Left renal cortex interstitium (tissue), 4 donors: Measurements from ENCODE around the gene LGALS7. TPM values are rescaled to one million over a fixed set of nuclear protein-coding genes. Genes with fewer than 3 reads are reported as not detected.
"Not testable (repeated sequence)": the region's sequence is repeated elsewhere in the genome, so short reads cannot be mapped to it uniquely, and the experiment has no call there.

Experiments
- DNase-seq, 4 donors: peaks; one replicate each; pipeline ENCODE4 v3.0.0-alpha.2; 2013; ENCODE audit warnings: low read depth in 4 of 4, low spot score in 2 of 4, missing footprints in 1 of 4
- polyA plus RNA-seq, 4 donors: library from polyadenylated mRNA; unstranded; fragments of 120-200 nt; gene quantifications; one replicate each; pipeline ENCODE4 v1.2.1, GENCODE V29; 2013; ENCODE audit not compliant: insufficient read length in 4 of 4

Gene LGALS7
- polyA plus RNA-seq, 4 donors = 0.41 to 1.4 (median 0.71) TPM; not detected in 1

DNA sequence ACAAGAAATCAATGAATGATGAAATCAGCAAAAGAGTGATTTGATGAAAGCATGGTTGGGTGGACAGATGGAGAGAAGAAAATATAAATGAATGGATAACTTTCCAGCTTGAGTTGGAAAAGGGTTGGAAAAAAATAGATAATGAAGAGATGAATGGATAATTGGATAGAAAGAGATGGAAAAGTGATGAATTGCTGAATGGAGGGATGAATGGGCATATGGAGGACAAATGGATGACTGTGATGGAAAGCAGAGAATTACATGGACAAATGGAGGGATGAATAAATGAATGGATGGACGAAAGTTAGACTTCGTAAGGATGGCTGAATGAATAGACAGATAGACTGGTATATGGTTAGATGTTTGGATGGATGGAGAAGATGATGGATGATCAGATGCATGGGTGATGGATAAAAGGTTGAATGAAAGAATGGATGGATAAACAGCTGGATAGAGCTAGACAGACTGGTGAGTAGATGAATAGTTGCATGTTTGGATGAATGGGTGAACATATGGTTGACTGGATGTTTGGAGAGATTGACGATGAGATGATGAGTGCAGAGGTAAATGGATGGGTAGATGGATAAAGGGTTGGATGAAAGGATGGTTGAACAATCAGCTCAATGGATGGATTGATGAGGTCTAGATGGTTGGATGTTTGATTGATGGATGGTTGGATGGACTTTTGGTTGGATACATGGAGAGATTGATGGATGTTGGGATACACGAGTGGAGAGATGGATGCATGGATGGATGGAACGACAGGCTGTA lies 27.4 kb upstream of the LGALS7 start:
- no peak for DNase-seq

DNA sequence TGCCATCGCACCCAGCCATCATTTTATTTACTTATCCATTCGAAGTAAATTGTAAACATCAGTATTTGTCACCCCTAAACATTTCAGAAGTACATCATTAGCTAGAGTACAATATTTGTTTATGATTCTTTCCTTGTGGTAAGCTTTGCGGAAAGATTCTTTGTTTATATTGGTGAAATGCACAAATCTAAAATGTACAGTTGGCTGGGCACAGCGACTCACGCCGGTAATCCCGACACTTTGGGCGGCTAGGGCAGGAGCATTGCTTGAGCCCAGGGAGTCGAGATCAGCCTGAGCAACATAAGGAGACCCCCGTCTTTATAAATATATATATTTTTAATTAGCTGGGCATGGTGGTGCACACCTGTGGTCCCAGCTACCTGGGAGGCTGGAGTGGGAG lies 25.8 kb upstream of the LGALS7 start:
- no peak for DNase-seq

DNA sequence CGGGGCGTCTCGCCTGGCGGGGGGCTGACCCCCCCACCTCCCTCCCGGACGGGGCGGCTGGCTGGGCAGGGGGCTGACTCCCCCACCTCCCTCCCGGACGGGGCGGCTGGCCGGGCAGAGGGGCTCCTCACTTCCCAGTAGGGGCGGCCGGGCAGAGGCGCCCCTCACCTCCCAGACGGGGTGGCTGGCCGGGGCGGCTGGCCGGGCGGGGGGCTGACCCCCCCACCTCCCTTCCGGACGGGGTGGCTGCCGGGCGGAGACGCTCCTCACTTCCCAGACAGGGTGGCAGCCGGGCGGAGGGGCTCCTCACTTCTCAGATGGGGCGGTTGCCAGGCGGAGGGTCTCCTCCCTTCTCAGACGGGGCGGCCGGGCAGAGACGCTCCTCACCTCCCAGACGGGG lies 24.5 kb upstream of the LGALS7 start:
- DNase-seq = not testable (repeated sequence)

DNA sequence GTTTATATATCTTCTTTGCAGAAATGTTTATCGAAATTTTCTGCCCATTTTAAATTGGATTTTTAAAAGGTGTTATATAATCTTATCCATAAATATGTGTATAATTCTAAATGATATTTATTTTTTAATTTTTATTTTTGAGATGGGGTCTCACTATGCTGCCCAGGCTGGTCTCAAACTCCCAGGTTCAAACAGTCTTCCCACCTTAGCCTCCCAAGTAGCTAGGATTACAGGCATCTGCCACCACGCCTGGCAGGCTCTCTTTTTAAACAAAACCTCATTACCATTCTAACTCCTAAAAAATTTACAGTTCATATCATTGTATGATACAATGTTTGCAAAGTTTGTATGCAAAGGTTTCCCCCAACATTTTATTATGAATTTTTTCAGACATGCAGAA lies 22.8 kb upstream of the LGALS7 start:
- no peak for DNase-seq

DNA sequence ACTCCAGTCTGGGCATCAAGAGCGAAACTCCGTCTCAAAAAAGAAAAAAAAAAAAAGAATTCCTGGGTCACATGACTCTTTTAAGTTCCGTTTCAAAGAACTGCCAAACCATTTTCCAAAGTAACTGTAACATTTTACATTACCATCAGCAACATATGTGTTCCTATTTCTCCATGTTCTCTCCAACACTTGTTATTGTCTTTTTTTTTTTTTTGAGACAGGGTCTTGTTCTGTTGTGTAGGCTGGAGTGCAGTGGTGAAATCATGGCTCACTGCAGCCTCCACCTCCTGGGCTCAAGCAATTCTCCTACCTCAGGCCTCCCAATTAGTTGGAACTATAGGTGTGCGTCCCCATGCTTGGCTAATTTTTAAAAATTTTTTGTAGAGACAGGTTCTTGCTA lies 22.2 kb upstream of the LGALS7 start:
- DNase-seq = no peak

DNA sequence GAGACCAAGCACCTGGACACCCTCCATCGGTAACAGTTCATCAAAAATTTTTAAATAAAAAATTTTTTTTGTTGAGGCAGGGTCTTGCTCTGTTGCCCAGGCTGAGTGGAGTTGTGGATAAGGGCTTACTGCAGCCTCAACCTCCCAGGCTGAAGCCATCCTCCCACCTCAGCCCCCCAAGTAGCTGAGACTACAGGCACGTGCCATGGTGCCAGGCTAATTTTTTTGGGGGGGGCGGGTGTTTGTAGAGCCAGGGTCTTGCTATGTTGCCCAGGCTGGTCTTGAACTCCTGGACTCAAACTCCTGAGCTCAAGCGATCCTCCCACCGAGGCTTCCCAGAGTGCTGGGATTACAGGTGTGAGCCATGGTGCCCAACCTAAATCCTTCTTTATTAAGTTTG lies 20.4 kb upstream of the LGALS7 start:
- DNase-seq = no peak

DNA sequence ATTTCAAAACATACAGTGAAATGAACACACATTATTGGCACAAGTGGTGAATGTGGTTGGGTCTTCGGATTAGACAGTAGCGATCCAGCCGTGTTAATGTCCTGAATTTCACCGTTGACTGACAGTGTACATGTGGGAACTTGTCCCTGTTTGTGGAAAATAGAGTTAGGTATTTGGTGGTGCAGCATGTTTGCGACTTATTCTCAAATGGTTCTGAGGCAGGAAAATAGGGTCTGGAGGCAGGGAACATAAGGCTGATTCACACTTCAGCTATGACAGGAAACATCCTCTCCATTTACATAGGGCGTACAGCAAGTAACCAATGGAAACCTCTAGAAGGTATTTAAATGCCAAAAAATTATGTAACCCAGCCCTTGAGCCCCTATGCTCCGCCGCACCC lies 19.9 kb upstream of the LGALS7 start:
- DNase-seq = no peak

DNA sequence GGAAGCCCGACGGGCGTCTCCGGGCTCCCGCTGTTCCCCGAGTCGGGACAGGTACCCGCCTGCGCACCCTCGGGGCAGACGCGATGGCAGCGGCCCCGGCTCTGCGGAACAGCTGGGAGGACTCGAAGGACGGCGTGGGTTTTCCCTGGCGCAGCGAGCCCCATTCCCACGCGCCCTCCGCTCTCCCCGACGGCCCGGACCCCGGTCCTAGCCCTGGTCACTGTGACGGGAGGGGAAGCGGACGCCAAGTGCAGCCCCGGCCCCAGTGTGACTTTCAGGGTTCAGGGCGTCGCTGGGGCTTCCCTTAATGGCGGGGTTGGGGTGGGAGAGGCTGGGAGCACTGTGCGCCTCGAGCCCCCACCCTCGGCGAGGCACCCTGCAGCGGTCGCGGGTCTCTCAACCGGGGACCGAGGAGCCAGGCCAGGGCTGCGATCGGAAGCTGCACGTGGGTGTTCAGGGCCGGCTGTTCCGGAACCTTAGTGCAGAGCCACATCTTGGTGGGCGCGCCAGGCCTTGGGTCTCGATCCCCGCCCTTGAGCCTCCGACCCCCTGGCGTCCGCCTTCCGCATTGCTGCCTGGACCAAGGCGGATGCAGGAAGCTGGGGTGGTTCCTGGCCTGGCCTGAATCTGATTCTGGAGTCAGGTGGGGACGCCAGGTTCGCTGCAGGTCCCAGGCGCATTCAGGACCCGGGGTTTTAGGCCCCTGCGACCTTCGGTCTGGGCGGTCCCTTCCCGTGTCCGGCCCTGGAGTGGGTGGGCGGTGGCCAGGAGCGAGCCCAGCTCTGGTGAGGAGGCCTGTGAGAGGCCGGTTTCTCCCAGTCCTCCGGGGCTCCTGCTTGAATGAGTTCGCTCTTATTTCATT lies 19.2 kb upstream of the LGALS7 start:
- no peak for DNase-seq

DNA sequence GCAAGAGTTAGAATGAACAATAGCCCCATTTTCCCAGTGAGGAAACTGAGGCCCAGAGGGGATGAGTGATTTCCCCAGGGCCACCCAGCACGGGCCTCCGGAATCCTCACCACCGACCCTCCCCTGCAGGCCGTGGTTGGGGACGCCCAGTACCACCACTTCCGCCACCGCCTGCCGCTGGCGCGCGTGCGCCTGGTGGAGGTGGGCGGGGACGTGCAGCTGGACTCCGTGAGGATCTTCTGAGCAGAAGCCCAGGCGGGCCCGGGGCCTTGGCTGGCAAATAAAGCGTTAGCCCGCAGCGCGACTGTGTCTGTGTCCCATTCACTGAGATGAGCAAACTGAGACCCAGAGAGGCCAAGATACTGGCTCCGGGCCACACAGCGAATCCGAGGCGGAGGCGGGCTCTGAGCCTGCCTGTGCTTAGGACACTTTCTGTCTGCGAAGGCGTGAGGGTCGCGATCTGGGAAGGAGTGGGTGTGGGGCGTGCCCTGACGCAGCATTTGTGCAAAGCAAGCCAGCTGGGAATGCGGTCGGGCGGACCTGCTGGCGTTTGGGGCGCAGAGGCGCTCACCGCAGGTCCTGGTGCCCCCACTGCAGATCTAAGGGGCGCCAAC lies 18.2 kb upstream of the LGALS7 start:
- DNase-seq = not testable (repeated sequence)

DNA sequence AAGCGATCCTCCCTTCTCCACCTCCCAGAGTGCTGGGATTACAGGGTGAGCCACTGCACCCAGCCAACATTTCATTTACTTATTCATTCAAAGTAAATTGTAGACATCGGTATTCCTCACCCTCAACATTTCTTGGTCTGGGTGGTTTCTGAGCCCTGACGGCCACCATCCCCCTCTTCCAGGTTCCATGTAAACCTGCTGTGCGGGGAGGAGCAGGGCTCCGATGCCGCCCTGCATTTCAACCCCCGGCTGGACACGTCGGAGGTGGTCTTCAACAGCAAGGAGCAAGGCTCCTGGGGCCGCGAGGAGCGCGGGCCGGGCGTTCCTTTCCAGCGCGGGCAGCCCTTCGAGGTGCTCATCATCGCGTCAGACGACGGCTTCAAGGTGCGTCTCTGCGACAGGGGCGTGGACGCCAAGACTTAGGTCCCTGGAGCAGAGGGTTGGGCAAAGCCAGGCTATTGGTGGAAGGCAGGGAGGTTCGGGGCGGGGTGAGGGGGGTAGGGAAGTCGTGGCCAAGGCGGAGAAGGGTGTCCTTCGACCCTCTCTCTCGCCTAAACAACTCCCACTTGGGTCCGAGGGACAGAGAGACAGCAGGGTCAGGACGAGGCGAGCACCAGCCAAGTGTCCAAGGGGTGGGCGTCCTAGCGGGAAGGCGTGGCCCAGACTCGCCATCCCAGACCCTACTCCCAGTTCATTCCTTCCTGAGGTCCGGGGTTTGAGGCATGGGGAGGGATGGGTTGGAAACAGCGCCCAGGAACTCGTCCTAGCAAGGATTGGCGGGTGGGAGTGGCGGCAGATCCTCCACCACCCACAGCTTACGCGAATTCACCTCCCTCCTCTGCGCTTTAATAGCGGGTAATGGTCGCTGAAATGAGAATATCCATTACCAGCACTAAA lies 17.4 kb upstream of the LGALS7 start:
- DNase-seq = not testable (repeated sequence)

DNA sequence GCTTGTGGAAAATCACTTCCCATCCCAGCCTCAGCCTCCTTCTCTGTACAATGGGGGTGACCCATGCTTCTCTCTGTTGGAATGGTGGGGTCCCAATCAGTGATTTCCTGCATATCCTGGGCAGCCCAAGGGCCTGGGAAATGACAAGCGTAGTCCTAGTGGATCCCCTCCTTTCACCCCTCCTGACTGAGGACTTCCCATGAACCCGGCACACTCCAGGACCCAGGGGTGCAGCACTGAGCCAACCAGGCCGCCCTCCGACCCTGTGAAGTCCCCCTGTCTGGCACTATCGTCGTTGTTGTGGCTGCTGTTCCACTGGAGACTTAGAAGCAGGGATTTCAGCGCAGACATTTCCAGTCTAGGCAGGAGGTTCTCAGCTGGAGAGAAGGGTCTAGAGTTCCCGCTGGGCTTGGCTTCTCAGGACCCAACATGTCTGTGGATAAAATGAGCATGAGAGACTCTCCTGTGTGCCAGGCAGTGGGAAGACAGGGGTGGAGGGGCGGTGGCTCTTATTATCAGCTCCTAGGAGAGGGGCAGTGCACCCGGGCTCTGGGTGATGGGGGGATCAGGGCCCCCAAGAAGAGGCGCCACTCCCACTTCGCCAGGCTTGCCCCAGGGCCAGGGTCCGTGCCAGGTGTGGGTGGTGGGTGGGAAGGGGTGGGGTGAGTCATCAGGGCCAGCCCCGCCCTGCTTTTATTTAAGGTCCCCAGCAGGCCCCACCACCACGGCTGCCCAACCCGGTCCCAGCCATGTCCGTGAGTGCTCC lies 15.3 kb upstream of the LGALS7 start, which contains the start of gene LGALS7B:
Gene LGALS7B, plus strand, starts transcription at position 723 of the 766 bp plus-strand sequence. Its CDS starts 27 bp downstream, at position 750.
- DNase-seq = no peak

DNA sequence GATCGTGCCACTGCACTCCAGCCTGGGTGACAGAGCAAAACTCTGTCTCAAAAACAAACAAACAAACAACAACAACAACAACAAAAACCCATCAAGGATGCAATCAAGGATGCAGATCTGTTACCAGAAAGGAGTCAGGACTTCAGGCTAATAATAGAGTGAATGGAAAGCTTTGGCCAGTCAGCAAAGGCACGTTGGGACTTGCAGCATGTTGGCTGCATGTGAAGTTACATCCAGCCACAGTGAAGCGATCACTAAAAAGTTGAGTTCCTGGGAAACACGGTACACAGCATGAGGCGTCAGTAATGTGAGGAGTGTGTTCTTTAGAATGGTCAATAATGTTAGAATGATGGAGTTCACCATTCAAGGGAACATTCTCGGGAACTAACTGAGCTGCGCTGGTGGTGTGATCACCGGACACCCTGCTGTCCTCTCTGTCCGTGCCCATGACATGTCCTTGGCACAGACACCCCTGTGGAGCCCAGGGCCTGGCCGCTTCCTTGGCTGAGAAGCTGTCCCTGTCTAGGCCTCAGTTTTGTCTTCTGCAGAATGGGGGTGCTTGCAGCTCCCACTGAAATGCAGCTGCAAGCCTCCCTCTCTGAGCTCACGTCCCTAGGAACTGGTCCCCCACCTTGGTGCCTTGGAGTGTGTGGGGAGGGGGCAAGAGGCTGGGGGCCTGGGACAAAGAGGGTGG lies 13.4 kb upstream of the LGALS7 start:
- DNase-seq = no peak

DNA sequence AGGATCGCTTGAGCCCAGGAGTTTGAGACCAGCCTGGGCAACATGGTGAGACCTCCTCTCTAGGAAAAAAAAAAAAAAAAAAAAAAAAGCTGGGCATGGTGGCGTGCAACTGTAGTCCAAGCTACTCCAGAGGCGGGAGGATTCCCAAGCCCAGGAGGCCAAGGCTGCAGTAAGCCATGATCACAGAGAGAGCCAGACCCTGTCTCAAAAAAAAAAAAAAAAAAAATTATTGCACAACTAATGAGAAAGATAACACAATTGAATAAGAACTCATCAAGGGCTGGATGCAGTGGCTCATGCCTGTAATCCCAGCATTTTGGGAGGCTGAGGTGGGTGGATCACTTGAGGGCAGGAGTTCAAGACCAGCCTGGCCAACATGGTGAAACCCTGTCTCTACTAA lies 12.7 kb upstream of the LGALS7 start:
- not testable (repeated sequence) for DNase-seq

DNA sequence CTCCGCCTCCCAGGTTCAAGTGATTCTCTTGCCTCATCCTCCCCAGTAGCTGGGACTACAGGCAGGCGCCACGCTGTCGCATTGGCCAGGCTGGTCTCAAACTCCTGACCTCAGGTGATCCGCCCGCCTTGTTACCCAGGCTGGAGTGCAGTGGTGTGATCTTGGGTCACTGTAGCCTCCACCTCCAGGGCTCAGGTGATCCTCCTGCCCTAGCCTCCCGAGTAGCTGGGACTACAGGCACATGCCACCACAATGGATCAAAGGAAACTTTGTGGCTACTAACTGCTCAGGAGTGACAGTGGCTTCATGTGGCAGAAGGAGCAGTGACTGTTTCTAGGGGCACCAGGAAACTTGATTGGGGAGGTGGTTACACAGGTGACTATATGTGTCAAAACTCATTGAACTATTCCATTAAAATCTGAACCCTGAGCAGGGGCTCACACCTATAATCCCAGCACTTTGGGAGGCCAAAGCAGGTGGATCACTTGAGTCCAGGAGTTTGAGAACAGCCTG lies 11.9 kb upstream of the LGALS7 start:
- no peak for DNase-seq

DNA sequence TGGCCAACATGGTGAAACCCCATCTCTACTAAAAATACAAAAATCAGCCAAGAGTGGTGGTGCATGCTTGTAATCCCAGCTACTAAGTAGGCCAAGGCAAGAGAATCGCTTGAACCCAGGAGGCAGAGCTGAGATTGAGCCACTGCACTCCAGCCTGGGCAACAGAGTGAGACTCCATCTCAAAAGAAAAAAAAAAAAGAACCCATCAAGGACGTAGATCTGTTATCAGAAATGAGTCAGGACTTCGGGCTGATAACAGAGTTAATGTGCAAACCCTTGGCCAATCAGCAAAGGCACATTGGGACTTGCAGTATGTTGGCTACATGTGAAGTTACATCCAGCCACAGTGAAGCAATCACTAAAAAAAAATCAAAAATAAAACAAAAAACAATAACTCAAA lies 10.9 kb upstream of the LGALS7 start:
- no peak for DNase-seq

DNA sequence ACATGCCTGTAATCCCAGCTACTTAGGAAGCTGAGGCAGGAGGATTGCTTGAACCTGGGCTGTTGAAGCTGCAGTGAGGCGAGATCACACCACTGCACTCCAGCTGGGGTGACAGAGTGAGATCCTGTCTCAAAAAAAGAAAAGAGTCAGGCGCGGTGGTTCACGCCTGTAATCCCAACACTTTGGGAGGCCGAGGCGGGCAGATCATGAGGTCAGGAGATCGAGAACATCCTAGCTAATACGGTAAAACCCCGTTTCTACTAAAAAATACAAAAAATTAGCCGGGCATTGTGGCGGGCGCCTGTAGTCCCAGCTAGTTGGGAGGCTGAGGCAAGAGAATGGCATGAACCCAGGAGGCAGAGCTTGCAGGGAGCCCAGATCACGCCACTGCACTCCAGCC lies 8.9 kb upstream of the LGALS7 start:
- DNase-seq = not testable (repeated sequence)

DNA sequence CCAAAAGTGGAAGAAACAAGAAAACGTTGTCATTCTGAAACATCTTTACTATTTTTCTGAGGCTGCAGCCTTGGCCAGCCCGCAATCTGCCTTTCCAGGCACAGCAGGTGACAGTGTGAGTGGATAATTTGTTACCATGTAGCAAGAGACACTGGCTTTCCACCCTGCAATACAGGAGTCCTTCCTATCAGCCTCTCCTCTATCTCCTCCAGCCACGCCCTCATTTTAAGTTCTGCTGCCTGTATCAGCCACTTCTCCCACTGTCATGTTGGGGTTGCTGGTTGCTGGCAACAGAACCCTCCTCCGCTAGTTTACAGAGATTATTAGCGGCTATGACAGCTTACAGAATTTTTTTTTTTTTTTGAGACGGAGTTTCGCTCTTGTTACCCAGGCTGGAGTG lies 7.7 kb upstream of the LGALS7 start:
- no peak for DNase-seq

DNA sequence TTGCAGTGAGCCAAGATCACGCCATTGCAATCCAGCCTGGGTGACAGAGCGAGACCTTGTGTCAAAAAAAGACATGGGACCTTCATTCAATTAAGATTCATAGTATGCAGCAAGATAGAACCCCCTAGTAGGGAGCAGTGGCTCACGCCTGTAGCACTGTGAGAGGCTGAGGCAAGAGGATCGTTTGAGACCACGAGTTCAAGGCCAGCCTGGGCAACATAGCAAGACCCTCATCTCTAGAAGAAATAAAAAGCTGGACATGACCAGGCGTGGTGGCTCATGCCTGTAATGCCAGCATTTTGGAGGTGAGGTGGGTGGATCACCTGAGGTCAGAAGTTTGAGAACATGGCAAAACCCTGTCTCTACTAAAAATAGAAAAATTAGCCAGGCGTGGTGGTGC lies 7.1 kb upstream of the LGALS7 start:
- DNase-seq = no peak

DNA sequence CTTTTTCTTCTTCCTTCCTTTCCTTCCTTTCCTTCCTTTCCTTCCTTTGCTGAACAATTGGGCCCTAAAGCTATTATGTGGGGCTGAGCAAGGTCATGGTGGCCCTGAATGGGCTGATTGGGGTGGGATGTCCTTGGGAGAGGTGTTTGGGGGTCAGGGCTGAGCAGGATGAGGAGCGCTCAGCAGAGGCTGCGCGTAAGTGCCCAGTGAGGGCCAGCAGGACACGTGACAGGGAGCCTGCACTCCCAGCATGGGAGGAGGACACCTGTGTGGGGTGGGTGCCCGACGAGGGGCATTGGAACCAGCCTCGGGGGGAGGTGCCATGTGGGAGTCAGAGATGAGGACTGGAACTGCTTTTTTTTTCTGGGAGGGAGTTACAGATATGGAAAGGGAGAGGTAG lies 5.4 kb upstream of the LGALS7 start:
- no peak for DNase-seq
